Measurements from ENCODE around the gene ADH1B.

- TF ChIP-seq, protein P1, sequence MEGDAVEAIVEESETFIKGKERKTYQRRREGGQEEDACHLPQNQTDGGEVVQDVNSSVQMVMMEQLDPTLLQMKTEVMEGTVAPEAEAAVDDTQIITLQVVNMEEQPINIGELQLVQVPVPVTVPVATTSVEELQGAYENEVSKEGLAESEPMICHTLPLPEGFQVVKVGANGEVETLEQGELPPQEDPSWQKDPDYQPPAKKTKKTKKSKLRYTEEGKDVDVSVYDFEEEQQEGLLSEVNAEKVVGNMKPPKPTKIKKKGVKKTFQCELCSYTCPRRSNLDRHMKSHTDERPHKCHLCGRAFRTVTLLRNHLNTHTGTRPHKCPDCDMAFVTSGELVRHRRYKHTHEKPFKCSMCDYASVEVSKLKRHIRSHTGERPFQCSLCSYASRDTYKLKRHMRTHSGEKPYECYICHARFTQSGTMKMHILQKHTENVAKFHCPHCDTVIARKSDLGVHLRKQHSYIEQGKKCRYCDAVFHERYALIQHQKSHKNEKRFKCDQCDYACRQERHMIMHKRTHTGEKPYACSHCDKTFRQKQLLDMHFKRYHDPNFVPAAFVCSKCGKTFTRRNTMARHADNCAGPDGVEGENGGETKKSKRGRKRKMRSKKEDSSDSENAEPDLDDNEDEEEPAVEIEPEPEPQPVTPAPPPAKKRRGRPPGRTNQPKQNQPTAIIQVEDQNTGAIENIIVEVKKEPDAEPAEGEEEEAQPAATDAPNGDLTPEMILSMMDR (IDR thresholded peaks at IDR 0.05) = no peak
- TF ChIP-seq POLR2A (IDR thresholded peaks at IDR 0.05) (no peak), EP300 (IDR thresholded peaks at IDR 0.05) (no peak)
Measured at GRCh38 chr4:99352602-99353537, 31.7 kb upstream of the ADH1B start, which contains the start of gene ADH1C.
